ENCODE measurements around the gene TRMT61B. TPM values are rescaled to one million over a fixed set of nuclear protein-coding genes. Genes with fewer than 3 reads are reported as not detected.
A peak's percentile ranks its signal among the peaks of the same experiment; 100 is the strongest.

The TRMT61B gene
- total RNA-seq = 6.8 and 13.1 TPM in 2 replicates

DNA sequence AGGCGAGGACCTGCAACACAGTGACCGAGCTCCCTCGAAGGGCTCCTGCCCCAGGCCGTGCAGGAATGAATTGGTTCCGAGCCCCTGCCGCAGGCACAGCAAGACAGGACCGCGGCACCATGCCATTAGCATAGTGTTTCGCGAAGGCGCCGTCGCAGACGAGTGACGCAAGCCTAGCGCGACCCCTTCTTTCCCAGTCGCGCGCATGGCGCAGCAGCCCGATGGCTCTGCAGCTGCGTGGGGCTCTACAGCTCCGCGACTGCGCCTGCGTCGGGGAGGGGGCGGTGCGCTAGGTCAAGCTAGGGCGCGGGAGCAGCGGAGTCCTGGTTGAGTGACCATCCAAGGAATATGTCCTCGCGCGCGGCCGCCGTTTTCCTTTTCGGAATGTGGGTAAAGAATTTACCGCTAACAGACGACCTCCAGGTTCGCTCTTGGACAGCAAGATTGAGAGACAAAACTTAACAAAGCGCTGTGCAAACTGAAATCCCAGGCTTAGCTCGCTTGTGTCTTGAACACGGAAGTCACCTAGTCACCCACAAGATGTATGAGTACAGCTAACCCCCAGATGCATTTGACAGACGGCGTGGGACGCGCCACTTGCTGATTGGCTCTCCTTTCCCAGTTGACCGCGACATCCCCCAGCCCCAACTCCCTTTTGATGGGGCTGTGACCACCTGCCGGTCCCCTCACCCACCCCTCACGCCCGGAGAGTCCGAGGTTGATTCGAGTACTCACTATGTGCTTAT lies at the start of gene TRMT61B:
TRMT61B (minus strand) TSS at position 164 of the 746 bp plus-strand sequence; CDS start at position 132, 32 bp downstream.
- peak; percentile 96 to 97 for DNase-seq (ENCODE audit: low read depth in 2 of 2)

DNA sequence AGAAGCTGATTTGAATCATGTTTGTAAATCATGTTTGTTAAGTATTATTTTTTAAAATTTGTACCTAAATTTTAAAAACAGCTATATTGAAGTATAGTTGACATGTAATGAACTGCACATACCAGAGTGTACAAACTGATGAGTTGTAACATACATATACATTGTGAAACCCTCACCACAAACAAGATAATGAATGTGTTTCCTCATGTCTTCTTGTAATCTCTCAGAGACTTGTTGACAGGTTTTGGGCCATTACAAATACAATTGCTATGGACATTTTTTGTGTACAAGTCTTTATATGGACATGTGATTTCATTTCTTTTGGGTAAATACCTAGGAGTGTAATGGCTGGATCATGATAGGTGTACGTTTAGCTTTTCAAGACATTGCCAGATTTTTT lies 45.8 kb upstream of the TRMT61B start:
- DNase-seq (ENCODE audit: low read depth in 2 of 2) = no peak

DNA sequence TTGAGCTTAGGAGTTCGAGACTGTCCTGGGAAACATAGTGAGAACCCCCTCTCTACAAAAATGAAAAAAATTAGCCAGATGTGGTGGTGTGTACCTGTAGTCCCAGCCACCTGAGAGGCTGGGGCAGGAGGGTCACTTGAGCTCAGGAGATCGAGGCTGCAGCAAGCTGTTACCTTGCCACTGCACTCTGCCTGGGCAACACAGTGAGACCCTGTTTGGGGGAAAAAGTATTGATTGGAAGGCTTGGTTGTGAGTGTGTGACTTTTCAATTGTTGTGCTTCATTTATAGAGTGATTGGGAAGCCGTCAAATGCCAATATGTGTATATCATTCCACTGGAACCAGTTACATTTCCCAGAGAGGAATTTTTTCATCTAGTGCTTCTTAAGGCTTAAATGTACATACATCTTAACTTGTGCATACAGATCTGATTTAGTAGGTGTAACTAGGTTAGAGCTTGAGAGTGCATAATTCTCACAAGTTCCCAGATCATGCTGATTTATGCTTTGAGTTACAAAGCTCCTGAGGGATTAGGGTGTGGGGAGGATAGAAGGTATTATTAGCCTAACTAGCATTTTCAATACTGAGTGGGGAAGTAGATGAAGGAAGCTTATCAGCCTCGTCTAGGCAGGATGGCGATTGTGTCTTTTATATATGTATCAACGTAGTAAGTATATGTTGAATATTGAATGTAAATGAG lies 39.7 kb upstream of the TRMT61B start:
- DNase-seq (ENCODE audit: low read depth in 2 of 2) = no peak

DNA sequence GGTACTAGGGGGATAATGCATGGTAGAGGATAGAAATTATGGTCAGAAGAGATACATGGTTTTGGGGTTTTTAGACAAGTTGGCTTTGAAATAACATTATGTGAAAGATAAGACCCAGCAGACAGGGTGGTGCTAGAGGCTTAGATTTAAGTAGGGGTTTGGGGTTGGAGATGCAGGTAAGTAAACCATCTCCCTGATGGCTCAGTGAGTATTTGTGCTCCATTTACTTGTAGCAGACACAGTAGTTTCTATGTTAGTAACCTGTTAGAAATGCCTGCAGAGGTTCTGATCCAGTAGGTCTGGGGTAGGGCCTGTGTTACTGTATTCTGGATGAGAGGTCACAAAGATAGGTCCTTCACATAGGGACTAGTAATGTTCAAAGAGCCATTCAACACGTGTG lies 38.1 kb upstream of the TRMT61B start:
- DNase-seq (ENCODE audit: low read depth in 2 of 2) = no peak

DNA sequence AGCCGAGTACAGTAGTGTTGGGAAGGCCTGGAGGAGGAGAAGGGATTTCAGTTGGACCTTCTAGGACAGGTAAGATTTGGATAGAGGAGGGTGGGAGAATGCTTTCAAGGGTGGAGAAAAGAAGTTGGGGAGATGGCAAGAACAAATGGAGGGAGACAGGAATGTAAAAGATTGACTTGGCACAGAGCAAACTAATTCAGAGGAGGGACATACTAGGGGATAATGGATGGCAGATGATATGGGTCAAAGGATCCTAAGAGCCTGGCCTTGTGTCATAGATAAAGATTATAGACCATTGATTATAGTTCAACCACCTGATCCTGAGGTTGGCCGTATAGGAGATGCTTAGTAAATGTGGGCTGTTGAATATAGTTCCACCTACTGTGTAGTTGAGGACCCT lies 36.7 kb upstream of the TRMT61B start:
- no peak for DNase-seq (ENCODE audit: low read depth in 2 of 2)

DNA sequence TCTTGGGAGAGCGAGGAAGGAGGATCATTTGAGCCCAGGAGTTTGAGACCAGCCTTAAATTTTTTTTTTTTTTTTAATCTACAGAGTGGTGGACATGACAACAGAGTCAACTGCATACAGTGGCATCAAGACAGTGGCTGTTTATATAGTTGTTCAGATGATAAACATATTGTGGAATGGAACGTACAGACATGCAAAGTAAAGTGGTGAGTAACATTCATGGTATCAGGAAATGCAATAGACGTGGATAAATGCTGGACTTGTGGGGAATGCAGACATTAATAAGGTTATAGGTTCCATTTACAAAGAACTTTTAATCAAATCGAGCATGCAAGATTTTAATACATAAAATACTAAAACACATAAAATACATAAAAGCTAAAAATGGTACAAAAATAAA lies 36.3 kb upstream of the TRMT61B start:
- DNase-seq (ENCODE audit: low read depth in 2 of 2) = peak in 1 of 2 donors; percentile 13

DNA sequence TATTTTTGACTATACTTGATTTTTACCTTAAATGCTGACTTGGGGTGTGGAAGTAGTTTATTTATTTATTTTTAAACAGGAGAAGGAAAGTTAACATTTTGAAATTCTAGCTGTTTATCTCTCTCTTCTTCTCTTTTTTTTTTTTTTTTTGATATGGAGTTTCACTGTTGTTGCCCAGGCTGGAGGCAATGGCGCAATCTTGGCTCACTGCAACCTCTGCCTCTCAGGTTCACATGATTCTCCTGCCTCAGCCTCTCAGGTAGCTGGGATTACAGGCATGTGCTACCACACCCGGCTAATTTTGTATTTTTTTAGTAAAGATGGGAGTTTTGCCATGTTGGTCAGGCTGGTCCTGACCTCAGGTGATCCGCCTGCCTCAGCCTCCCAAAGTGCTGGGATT lies 35.4 kb upstream of the TRMT61B start:
- no peak for DNase-seq (ENCODE audit: low read depth in 2 of 2)

DNA sequence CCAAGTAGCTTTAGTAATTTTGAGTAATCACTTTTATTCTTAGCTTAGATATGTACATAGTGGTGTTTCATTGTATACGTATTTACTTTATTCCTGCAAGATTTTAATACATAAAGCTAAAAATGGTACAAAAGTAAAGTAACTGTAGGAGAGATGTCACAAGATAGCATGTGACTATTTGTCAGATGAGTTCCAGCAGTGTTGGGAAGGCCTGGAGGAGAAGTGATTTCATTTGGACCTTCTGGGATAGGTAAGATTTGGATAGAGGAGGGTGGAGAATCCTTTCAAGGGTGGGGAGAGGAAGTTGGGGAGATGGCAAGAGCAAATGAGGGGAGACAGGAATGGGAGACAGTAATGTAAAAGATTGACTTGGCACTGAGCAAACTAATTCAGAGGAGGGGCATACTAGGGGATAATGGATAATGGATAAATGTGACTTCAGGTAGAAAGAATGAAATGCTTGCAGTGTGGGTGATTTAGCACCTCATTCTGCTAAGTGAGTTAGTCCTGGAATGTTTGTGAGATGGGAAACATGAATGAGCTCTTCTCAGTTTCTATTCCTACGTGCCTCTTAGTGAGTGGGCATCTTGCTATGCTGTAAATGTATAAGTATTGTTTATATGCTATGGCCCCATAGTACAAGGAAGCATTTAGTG lies 34.8 kb upstream of the TRMT61B start:
- peak in 1 of 2 donors; percentile 7 for DNase-seq (ENCODE audit: low read depth in 2 of 2)

DNA sequence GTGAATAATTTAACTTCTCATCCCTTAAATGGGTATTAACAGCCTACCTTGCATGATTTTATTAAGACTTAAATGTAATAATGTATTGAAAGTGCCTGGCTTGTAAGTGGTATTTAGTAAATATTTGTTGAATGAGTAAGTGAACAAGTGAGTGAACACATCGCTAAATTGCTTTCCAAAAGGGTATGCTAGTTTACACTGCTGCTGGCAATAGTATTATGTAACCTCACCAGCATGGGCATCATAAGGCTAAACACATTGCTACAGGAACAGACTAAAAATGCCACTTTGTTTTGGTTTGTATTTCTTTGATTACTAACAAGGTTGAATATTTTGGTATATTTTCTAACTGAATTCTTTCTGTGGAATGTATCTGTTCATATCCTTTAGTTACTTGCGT lies 34.2 kb upstream of the TRMT61B start:
- peak in 1 of 2 donors; percentile 11 for DNase-seq (ENCODE audit: low read depth in 2 of 2)

DNA sequence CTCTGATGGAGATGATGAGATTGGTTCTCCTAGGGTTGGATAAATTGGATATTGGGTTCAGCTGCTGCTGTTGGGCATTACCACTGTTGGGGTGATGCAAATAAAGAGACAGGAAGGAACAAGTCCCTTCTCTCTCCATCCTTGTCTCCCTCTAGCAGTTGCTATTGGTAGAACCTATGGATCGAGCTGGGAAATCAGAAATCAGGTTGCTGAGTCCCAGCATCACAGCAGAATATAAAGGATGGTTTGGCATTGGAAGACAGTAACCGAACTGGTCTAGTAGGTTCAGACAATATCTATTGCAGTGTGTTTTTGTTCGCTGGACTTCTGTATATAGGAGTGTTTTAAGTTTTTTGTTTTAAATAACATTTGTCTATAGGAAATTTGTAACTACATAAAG lies 32.5 kb upstream of the TRMT61B start:
- DNase-seq (ENCODE audit: low read depth in 2 of 2) = no peak

DNA sequence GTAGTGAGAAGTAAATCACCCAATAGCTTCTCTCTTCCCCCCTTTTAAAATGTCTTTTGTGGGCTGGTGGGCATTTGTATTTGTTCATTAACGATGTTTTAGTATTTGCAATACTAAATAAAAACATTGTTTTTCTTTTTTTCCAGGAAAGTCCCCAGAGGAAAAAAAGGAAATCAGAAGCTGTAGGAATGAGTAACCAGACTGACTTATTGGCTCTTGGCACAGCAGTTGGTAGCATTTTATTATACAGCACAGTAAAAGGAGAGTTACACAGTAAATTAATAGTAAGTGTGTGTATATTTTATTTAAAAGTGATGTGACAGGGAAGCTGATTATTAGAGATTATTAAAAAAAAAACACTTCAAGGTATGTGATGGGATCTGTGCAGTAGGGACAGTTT lies 31.7 kb upstream of the TRMT61B start:
- peak; percentile 20 to 40 for DNase-seq (ENCODE audit: low read depth in 2 of 2)

DNA sequence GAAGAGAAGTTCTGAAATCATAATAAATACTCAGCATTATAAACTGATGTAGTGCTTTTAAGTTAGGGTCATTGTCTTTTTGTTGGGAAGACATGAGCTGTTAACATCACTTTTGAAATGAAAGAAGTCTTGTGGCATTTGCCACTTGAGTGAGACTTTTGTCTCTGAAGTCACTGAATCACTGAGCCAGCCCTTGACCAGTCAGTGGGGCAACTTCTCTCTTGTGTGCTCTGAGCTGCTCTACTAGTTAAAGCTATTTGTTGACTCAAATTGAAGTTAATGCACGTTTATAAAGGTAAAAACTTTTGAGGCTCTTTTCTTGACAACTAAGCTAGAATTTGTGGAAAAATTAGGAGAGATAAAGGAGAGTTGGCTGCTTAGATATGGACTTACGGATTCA lies 31.1 kb upstream of the TRMT61B start:
- DNase-seq (ENCODE audit: low read depth in 2 of 2) = no peak

DNA sequence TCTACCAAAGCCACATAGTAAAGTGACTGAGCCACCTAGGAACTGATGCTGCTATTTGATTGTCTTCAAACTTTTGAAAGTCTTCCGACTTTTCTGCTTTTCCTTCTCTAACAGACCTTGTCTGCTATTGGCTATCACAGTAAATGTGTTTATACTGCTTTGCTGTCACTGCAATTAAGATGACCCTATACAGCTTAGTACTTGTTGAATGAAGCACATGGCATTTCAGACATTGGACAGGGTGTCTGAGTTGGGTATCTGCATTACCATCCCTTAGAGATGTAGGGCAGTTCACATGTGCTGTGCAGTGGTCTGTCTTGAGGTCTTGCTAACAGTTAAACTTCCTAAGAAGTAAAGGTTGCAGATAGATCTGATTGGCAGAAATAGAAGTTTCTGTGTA lies 27.9 kb upstream of the TRMT61B start:
- no peak for DNase-seq (ENCODE audit: low read depth in 2 of 2)

DNA sequence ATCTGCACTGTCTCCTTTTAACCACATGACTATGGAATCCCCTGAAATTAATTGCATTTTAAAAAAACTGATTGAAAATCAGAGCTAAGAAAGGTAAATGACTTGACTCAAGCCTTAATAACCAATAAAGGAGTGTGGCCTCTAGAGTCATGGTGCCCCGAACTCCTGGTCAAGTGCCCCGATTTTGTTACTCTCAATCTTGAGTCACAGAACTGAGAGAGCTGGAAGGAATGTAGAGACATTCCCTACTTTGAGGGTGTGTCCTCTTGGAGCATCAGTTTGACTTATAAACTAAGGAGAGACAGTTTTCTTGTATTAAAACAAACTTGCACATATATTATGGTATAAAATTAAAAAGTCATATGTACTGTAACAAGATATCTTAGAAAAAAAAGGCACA lies 26.8 kb upstream of the TRMT61B start:
- DNase-seq (ENCODE audit: low read depth in 2 of 2) = peak in 1 of 2 donors; percentile 5

DNA sequence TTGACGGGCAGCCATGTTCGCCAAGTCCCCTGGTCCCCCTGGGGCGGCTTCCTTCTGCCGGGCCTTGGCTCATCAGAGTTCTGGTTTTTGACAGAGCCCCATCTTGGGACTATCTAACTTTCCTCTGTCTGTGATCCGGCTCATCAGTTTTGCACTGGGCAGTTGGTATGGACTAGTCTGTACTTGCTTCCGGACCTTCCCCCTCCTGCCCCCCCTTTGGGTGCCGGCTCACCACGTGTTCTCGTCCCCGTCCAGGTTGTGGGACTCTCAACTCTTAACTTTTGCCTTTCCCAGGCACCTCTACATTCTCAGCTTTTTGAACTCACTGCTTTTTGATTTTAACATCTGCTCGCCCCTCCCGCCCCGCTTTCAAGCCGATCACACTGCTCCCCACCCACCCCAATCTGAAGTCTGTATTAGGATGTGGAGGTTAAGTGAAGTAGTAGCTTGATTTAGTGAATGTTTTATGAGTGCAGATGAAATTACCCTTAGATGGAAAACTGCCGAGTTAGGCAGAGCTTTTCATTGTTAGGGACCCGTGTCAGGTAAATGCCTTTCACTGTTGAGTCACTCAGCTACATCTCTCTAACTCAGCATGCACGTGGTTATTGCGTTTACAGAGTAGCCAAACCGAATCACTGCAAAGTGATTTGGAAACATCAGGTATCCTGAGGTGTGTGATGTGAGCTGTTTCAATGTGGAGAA lies 25.2 kb upstream of the TRMT61B start:
- peak; percentile 54 to 65 for DNase-seq (ENCODE audit: low read depth in 2 of 2)

DNA sequence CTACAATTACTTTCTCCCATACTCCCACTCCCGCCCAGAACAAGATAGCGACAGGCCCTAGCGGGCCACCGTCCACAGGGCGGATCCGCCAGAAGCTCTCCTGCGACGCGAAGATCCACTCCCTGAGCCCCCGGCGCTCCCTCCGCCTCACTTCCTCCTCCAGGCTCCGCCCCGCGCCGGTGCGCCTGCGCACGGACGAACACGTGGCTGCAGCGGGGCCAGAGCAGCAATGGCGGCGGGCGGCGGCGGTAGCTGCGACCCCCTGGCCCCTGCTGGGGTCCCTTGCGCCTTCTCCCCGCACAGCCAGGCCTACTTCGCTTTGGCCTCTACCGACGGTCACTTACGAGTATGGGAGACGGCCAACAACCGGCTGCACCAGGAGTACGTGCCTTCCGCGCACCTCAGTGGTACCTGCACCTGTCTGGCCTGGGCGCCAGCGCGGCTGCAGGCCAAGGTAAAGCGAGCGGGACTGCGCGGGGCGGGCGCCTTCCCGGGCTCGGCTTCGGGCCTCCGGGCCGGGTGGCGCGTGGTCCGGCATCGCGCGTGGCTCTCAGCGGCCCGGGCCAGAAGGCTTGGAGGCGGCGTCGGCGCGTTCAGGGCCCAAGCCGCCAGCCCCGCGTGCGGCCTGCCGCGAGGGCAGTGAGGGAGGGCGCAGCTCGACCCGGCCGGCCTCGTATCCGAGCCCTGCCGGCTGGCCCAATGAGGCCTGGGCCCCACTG lies 24.5 kb upstream of the TRMT61B start, which contains the start of gene WDR43:
WDR43 (plus strand) TSS at position 198 of the 719 bp plus-strand sequence; CDS start at position 230, 32 bp downstream.
- DNase-seq (ENCODE audit: low read depth in 2 of 2) = peak; percentile 99 to 100

DNA sequence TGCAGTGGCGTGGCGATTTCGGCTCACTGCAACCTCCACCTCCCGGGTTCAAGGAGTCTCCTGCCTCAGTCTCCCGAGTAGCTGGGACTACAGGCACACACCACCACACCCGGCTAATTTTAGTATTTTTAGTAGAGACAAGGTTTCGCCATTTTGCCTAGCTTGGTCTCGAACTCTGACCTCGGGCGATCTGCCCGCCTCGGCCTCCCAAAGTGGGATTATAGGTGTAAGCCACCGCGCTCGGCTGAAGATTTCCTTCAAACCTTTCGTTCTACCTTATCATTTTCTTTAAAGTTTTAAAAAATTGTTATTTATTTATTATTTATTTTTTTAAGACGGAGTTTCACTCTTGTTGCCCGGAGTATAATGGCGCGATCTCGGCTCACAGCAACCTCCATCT lies 23.4 kb upstream of the TRMT61B start:
- no peak for DNase-seq (ENCODE audit: low read depth in 2 of 2)

DNA sequence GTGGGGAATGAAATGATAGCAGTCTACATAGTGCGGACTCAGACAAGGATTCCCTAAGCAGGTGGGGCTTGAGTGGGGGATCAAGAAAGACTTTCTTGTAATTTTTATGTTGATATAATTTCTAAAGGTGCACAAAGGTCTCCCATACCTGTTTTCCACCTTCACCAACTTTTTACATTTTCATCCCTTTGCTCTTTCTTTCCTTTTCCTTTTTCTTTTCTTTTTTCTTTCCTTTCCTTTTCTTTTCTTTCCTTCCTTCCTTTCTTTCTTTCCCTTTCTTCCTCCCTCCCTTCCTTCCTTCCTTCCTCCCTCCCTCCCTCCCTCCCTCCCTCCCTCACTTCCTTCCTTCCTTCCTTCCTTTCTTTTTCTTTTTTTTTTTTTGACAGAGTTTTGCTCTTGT lies 10.1 kb upstream of the TRMT61B start:
- no peak for DNase-seq (ENCODE audit: low read depth in 2 of 2)

DNA sequence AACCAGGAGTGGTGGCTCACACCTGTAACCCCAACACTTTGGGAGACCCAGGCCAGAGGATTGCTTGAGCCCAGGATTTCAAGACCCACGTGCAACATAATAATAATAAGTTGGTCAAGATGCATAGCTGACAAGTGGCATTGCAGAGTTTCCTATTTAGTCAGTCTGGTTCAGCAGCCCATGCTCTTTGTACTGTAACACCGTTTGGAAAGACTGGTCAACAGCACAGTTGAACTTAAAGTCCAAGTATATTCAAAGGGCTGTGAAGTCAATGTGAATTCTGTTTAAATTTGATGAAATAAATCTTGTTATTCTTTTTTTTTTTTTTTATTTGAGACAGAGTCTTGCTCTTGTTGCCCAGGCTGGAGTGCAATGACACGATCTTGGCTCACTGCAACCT lies 1.5 kb upstream of the TRMT61B start:
- no peak for DNase-seq (ENCODE audit: low read depth in 2 of 2)

DNA sequence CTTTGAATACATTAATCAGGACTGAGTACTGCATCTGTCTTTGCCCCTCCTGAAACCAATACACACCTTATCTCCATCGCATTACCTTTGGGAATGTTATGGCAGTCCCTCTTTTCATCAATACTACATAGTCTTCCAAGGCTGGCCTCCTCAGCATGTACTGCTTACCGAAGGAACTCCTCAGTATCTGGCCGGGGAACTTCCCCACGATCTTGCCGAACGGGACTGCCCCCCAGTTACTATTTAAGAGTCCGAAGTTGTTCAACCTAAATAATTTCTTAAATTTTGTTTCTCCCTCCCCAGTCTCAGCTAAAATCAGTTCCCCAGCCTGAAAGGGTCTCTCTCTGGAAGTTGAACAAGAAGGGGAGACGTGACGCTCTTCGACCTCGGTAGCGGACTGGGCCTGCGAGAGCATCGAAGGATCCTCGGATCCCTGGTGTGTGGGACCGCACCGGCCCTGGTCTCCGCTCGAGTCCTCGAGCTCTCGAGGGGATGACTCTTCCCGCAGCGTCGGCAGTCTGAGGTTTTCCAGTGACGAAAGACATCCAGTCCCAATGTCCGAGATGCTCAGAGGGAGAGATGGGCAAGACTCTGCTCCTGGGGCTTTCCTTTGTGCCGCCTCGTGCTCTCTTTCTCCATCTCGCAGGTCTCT lies 489 bp downstream of the TRMT61B start:
- DNase-seq (ENCODE audit: low read depth in 2 of 2) = peak in 1 of 2 donors; percentile 20

DNA sequence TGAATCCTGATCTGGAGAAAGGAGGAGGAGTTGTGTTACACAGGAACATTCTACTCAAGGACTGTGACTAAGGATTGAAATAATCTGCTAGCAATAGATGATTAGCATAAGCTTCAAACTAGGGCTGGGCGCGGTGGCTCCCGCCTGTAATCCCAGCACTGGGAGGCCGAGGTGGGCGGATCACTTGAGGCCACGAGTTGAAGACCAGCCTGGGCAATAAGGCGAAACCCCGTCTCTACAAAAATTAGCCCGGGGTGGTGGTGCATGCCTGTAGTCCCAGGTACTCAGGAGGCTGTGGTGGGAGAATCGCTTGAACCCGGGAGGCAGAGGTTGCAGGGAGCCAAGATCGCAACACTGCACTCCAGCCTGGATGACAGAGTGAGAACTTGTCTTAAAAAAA lies 1.5 kb downstream of the TRMT61B start:
- DNase-seq (ENCODE audit: low read depth in 2 of 2) = no peak
